Mucosa of stomach (tissue), 1 donor: Measurements from ENCODE around the gene RAB11FIP3.
"Not testable (repeated sequence)": the region's sequence is repeated elsewhere in the genome, so short reads cannot be mapped to it uniquely, and the experiment has no call there.

Experiments used
- H3K27me3 ChIP-seq: one replicate; pipeline ENCODE4 v1.7.0; 2013; ENCODE audit warnings: mild to moderate bottlenecking, low read length; ENCODE audit not compliant: control insufficient read depth, insufficient read depth
- H3K36me3 ChIP-seq: one replicate; pipeline ENCODE4 v1.7.0; 2013; ENCODE audit warnings: low read length; ENCODE audit not compliant: control insufficient read depth, insufficient read depth
- H3K4me1 ChIP-seq: one replicate; pipeline ENCODE4 v1.7.0; 2013; ENCODE audit warnings: mild to moderate bottlenecking, low read length; ENCODE audit not compliant: control insufficient read depth, insufficient read depth
- H3K4me3 ChIP-seq: one replicate; pipeline ENCODE4 v1.7.0; 2013; ENCODE audit warnings: low read length
- H3K9ac ChIP-seq: one replicate; pipeline ENCODE4 v1.7.0; 2013; ENCODE audit warnings: mild to moderate bottlenecking, low read length, moderate library complexity
- H3K9me3 ChIP-seq: one replicate; pipeline ENCODE4 v1.7.0; 2013; ENCODE audit warnings: mild to moderate bottlenecking, low read length, moderate library complexity; ENCODE audit not compliant: control insufficient read depth
- donor health status: Pancreatic carcinoma.

RAB11FIP3 gene

GRCh38 chr16:466651-467050 lies 41.2 kb downstream of the RAB11FIP3 start:
- H3K36me3 ChIP-seq: no peaks in the 10 kb centered on the region
- H3K4me3 ChIP-seq: no peak overlapping the region
- H3K9ac ChIP-seq: no peak overlapping the region
- no peaks in the 10 kb centered on the region for H3K4me1 ChIP-seq
- no peaks in the 10 kb centered on the region for H3K9me3 ChIP-seq
- H3K27me3 ChIP-seq: no peaks in the 10 kb centered on the region

DNA sequence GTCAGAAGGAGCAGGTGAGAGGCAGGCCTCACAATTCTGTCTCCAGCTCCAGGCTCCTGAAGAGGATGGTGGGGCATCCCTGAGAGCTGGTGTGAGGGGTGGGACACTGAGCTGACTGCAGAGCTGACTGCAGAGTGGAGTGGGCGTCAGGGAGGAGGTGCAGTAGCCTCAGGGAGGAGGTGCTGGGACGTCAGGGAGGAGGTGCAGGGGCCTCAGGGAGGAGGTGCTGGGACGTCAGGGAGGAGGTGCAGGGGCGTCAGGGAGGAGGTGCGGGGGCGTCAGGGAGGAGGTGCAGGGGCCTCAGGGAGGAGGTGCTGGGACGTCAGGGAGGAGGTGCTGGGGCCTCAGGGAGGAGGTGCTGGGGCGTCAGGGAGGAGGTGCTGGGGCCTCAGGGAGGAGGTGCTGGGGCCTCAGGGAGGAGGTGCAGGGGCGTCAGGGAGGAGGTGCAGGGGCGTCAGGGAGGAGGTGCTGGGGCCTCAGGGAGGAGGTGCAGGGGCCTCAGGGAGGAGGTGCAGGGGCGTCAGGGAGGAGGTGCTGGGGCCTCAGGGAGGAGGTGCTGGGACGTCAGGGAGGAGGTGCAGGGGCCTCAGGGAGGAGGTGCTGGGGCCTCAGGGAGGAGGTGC lies 41.9 kb downstream of the RAB11FIP3 start:
- not testable (repeated sequence) for H3K9ac ChIP-seq, H3K4me3 ChIP-seq, H3K9me3 ChIP-seq

DNA sequence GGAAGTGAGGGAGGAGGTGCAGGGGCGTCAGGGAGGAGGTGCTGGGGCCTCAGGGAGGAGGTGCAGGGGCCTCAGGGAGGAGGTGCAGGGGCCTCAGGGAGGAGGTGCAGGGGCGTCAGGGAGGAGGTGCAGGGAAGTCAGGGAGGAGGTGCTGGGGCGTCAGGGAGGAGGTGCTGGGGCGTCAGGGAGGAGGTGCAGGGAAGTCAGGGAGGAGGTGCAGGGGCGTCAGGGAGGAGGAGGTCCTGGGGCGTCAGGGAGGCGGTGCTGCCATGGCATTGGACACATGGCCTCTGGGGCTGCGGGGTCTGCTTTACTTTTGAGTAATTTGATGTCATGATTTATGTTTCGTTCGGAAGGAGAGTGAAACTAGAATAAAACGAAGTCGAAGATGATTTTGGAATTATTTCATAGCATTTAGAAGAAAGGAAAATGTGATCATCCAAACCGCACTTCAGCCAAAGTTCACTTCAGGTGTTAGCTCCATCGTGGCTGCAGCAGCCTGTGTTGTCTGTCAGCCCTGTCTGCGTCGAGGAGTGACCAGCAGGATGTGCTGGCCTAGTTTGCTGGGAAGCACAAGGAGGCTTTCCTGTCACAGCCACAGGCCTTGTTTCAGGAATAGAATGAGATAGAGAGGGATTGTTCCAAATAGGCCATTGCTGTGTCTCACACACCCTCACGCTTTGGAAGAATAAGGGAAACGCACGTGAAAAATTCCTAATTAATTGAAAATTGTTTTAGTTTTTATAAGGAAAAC lies 42.8 kb downstream of the RAB11FIP3 start:
- Histone ChIP-seq H3K9me3 (no peaks in the 10 kb centered on the region), H3K27me3 (no peaks in the 10 kb centered on the region), H3K4me1 (no peaks in the 10 kb centered on the region), H3K36me3 (no peaks in the 10 kb centered on the region), H3K4me3 (no peak overlapping the region), H3K9ac (no peak overlapping the region)

More for the DNA sequence above, 41.9 kb downstream of the RAB11FIP3 start:
- H3K36me3 ChIP-seq, H3K4me1 ChIP-seq, H3K27me3 ChIP-seq: not testable (repeated sequence)

DNA sequence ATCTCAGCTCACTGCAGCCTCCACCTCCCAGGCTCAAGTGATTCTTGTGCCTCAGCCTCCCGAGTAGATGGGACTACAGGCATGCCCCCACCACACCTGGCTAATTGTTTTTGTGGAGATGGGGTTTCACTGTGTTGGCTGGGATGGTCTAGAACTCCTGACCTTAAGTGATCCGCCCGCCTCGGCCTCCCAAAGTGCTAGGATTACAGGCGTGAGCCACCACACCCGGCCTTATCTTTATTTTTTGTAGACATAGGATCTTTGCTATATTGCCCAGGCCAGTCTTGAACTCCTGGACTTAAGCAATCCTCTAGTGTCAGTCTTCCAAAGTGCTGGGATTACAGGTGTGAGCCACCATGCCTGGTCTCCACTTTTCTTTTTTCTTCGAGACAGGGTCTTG lies 44.0 kb downstream of the RAB11FIP3 start:
- not testable (repeated sequence) for H3K36me3 ChIP-seq, H3K27me3 ChIP-seq, H3K9me3 ChIP-seq, H3K4me3 ChIP-seq, H3K4me1 ChIP-seq, H3K9ac ChIP-seq

- Histone ChIP-seq H3K4me1 (no peaks in the 10 kb centered on the region), H3K36me3 (no peaks in the 10 kb centered on the region), H3K9ac (no peak overlapping the region), H3K9me3 (no peaks in the 10 kb centered on the region), H3K4me3 (no peak overlapping the region), H3K27me3 (no peaks in the 10 kb centered on the region)
These were observed 45.0 kb downstream of the RAB11FIP3 start for GRCh38 chr16:470418-470817.

DNA sequence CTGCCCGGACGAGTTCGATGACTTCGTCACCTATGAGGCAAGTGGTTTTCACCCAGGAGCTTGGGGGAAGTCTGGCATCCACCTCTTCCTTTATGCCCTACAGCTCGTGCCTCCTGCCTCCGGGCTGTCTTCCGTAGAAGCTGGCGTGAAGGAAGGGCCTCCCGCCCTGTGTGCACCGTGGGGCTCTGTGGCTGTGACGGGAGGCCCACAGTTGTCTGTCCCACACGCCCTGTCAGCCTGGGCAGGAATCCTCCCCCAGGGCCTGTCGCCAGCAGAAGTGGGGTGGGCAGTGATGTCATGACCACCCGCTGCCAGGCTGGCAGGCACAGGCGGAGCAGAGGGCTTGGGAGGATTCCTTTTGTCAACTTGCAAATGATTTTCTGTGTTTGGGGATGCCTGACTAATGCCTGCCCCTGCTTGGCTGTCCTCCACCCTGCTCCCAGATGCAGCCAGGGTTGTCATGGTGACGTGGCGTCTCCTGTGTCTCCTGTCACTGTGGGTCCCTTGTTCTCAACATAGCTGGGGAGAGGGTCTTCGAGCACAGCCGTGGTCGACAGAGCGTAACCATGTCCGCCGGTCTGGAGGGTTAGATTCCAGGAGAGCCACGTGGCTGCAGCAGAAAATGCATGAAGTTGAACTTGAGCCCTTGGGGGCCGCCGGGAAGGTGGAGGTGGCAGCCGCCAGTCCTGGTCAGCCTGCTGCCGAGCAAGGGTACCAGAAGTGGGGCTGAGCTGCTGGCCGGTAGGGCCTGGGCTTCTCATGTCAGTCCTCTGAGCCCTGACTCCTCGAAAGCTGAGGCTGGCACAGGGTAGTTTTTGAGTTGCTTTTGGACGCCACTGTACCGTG lies 46.1 kb downstream of the RAB11FIP3 start:
- Histone ChIP-seq H3K9me3 (no peaks in the 10 kb centered on the region), H3K4me3 (no peak overlapping the region), H3K36me3 (no peaks in the 10 kb centered on the region), H3K4me1 (no peaks in the 10 kb centered on the region), H3K9ac (no peak overlapping the region), H3K27me3 (no peaks in the 10 kb centered on the region)

DNA sequence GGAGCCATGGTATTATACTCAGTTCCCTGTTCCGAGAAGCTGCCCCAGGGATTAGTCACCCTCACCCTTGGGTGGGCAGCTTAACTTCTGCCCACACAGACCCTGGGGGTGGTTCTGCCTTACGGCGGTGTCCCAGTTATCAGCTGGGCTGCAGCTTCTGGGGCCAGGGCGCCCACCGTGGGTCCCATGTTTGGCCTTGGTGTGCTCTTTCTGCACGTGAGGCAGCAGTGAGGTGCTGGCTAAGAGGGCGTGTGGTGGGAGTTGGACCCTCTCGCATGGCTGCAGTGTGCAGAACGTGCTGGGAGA lies 46.7 kb downstream of the RAB11FIP3 start:
- H3K27me3 ChIP-seq: no peaks in the 10 kb centered on the region
- H3K4me1 ChIP-seq: no peaks in the 10 kb centered on the region
- H3K4me3 ChIP-seq: no peak overlapping the region
- no peaks in the 10 kb centered on the region for H3K36me3 ChIP-seq
- H3K9ac ChIP-seq: no peak overlapping the region
- H3K9me3 ChIP-seq: no peaks in the 10 kb centered on the region

DNA sequence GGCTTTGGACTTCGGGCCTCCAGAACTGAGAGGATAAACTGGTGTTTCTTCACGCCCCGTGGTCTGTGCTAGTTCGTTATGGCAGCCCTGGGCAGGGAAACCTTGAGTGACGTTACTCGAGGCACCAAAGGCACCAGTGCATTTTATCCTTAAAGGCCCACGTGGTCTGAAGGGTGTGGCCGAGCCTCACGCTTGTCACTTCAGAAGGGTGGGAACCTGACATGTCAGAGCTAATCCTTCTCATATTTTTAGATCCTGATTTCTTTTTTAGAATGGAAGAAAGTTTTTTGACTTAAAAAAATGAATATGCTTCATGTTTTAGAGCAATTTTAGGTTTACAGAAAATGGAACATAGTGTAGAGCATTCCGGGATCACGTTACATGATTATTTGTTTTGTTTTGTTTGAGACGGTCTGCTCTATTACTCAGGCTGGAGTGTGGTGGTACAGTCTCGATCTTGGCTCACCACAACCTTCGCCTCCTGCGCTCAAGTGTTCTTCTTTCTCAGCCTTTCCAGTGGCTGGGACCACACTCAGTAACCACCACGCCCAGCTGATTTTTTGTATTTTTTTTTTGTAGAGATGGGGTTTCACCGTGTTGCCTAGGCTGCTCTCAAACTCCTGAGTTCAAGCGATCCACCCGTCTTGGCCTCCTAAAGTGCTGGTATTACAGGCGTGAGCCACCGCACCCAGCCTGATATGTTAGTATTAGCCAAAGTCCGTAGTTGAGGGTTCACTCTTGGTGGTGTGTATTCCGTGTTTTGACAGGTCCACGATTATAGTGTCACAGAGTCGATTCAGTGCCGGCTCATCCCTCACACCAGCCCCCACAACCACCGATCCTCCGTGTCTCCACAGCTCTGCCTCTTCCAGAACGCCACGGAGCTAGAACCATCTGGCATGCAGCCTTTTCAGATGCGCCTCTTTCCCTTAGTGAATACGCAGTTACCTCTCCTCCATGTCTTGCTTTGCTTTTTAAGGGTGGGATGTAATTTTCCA lies 47.9 kb downstream of the RAB11FIP3 start:
- no peaks in the 10 kb centered on the region for H3K27me3 ChIP-seq
- H3K9me3 ChIP-seq: no peaks in the 10 kb centered on the region
- no peaks in the 10 kb centered on the region for H3K36me3 ChIP-seq
- H3K9ac ChIP-seq: no peak overlapping the region
- no peak overlapping the region for H3K4me3 ChIP-seq
- no peaks in the 10 kb centered on the region for H3K4me1 ChIP-seq

GRCh38 chr16:474420-475122 lies 49.1 kb downstream of the RAB11FIP3 start:
- Histone ChIP-seq H3K4me1 (no peaks in the 10 kb centered on the region), H3K27me3 (no peaks in the 10 kb centered on the region), H3K4me3 (no peak overlapping the region), H3K9me3 (no peaks in the 10 kb centered on the region), H3K9ac (no peak overlapping the region), H3K36me3 (no peaks in the 10 kb centered on the region)

- Histone ChIP-seq H3K4me3 (no peak overlapping the region), H3K27me3 (no peaks in the 10 kb centered on the region), H3K9me3 (no peaks in the 10 kb centered on the region), H3K4me1 (no peaks in the 10 kb centered on the region), H3K36me3 (no peaks in the 10 kb centered on the region), H3K9ac (no peak overlapping the region)
These were observed 50.6 kb downstream of the RAB11FIP3 start for GRCh38 chr16:476039-476438.
